K562 (cell line): ENCODE results near the gene CFAP20DC. TPM values are rescaled to one million over a fixed set of nuclear protein-coding genes. Genes with fewer than 3 reads are reported as not detected.

Source experiments
- CBX1 ChIP-seq: sonication (generic); IDR thresholded peaks from 2 replicates; pipeline ENCODE4 v1.6.1; 2016; ENCODE audit warnings: antibody characterized with exemption, low read depth, mild to moderate bottlenecking
- FIP1L1 ChIP-seq: fragments of 200-400 bp; formaldehyde crosslinking; IDR thresholded peaks from 2 replicates; pipeline ENCODE4 v1.6.1; 2018; ENCODE audit warnings: mild to moderate bottlenecking, low read depth, low read length; ENCODE audit not compliant: poor library complexity, severe bottlenecking
- HOMEZ ChIP-seq: fragments of 250-450 bp; sonication (Bioruptor Pico); IDR thresholded peaks from 2 replicates; pipeline ENCODE4 v1.4.0; 2020; ENCODE audit warnings: mild to moderate bottlenecking, moderate library complexity
- ILK ChIP-seq: fragments of 450-650 bp; IDR thresholded peaks from 2 replicates; pipeline ENCODE4 v1.6.1; 2016; ENCODE audit warnings: missing genetic modification characterization, low read depth, mild to moderate bottlenecking, missing compliant biosample characterization, moderate library complexity, borderline replicate concordance
- MAFK ChIP-seq: IDR thresholded peaks from 2 replicates; pipeline ENCODE4 v1.6.1; 2011; ENCODE audit warnings: low read length, improper control_type of control experiment
- NFRKB ChIP-seq: fragments of 450-650 bp; IDR thresholded peaks from 2 replicates; pipeline ENCODE4 v1.6.1; 2016; ENCODE audit warnings: low read depth
- PPARD ChIP-seq: fragments of 250-450 bp; sonication (Bioruptor Pico); IDR thresholded peaks from 2 replicates; pipeline ENCODE4 v1.8.0; 2022; ENCODE audit warnings: inconsistent platforms, mild to moderate bottlenecking, moderate library complexity
- RBM25 ChIP-seq: fragments of 200-400 bp; formaldehyde crosslinking; IDR thresholded peaks from 2 replicates; pipeline ENCODE4 v1.6.1; 2018; ENCODE audit warnings: low read length, low read depth, moderate library complexity; ENCODE audit not compliant: severe bottlenecking
- SMARCA4 ChIP-seq: fragments of 450-650 bp; IDR thresholded peaks from 2 replicates; pipeline ENCODE4 v1.6.1; 2016
- YBX1 ChIP-seq: fragments of 450-650 bp; IDR thresholded peaks from 2 replicates; pipeline ENCODE4 v1.7.1; 2016; ENCODE audit warnings: mild to moderate bottlenecking
- ZNF3 ChIP-seq: fragments of 250-450 bp; sonication (Bioruptor Pico); IDR thresholded peaks from 2 replicates; pipeline ENCODE4 v1.5.0; 2021; ENCODE audit warnings: mild to moderate bottlenecking, moderate library complexity
- ZNF318 ChIP-seq, 2 experiments: fragments of 450-650 bp; IDR thresholded peaks; 2 replicates each; pipeline ENCODE4 v1.6.1; 2016; ENCODE audit warnings: mild to moderate bottlenecking in 2 of 2, borderline replicate concordance in 1 of 2, low read depth in 1 of 2, moderate library complexity in 1 of 2
- ZNF436 ChIP-seq: fragments of 250-450, 450-650 bp; sonication (Bioruptor Pico); formaldehyde crosslinking; IDR thresholded peaks from 2 replicates; pipeline ENCODE4 v1.7.0; 2020; ENCODE audit warnings: mild to moderate bottlenecking
- ZNF696 ChIP-seq: fragments of 250-450 bp; sonication (Bioruptor Pico); conservative IDR thresholded peaks from 2 replicates; pipeline ENCODE4 v1.4.0; 2020; ENCODE audit warnings: mild to moderate bottlenecking, moderate library complexity
- polyA plus RNA-seq, 8 experiments: library from polyadenylated mRNA; depleted of rRNA in 4 of 8; stranded (reverse) in 5 of 8; unstranded in 3 of 8; fragments of >200 nt; fragmentation: Nextera tagmentation in 2 of 8; fragmentation: Illumina TruSeq in 1 of 8; extraction: Ambion mirVana in 2 of 8; extraction: Trizol in 1 of 8; gene quantifications; 2 replicates each; pipeline versions ENCODE4 v1.2.1 to v1.2.3, GENCODE V29; 2011 to 2014; ENCODE audit warnings: inconsistent platforms in 1 of 8, missing spikeins in 1 of 8
- total RNA-seq, 7 experiments: library from RNA; depleted of rRNA in 6 of 7; stranded (reverse); fragments of >200 nt in 6 of 7; fragmentation: Illumina TruSeq in 2 of 7; extraction: Trizol in 2 of 7; gene quantifications; 2 replicates each; pipeline versions ENCODE4 v1.2.1 to v1.2.3, GENCODE V29; 2011 to 2021; ENCODE audit warnings: low replicate concordance in 1 of 7

The CFAP20DC gene
- total and polyA plus RNA-seq, 9 of the 15 experiments (the other 6 are each of a cell fraction or from before 2014, with no cell fraction given): 1.6 to 5.9 (median 4.6) TPM

- TF ChIP-seq ZNF318 (IDR thresholded peaks at IDR 0.05; ENCODE audit: borderline replicate concordance in 1 of 2, low read depth in 1 of 2) (no peak), RBM25 (no peak), PPARD (no peak), ZNF436 (CRISPR knock-in tag) (no peak), CBX1 (no peak), YBX1 (no peak), MAFK (no peak), FIP1L1 (no peak), HOMEZ (no peak), ILK (tag) (no peak), NFRKB (no peak), SMARCA4 (no peak), ZNF696 (CRISPR knock-in tag) (no peak), ZNF3 (CRISPR knock-in tag) (no peak)
Measured at GRCh38 chr3:59043391-59043790, 6.4 kb downstream of the CFAP20DC start (continued).
